ENCODE results near the gene DDX10.

Gene DDX10

GRCh38 chr11:108685419-108686130 is 20.7 kb downstream of the DDX10 start:
- H3K4me3 ChIP-seq (ENCODE audit: low read depth, low read length): no peak overlapping the region
- TF ChIP-seq CTCF (IDR thresholded peaks at IDR 0.05; ENCODE audit: insufficient read depth, low read depth, low read length, missing control alignments): no peak
- no peak for DNase-seq (ENCODE audit: low read depth)

GRCh38 chr11:108693852-108694251 is 29.0 kb downstream of the DDX10 start:
- H3K4me3 ChIP-seq (ENCODE audit: low read depth, low read length): no peak overlapping the region
- TF ChIP-seq CTCF (IDR thresholded peaks at IDR 0.05; ENCODE audit: insufficient read depth, low read depth, low read length, missing control alignments): no peak
- no peak for DNase-seq (ENCODE audit: low read depth)

GRCh38 chr11:108694846-108695245 is 30.0 kb downstream of the DDX10 start:
- no peak for TF ChIP-seq CTCF (IDR thresholded peaks at IDR 0.05; ENCODE audit: insufficient read depth, low read depth, low read length, missing control alignments)
- no peak overlapping the region for H3K4me3 ChIP-seq (ENCODE audit: low read depth, low read length)

DNA sequence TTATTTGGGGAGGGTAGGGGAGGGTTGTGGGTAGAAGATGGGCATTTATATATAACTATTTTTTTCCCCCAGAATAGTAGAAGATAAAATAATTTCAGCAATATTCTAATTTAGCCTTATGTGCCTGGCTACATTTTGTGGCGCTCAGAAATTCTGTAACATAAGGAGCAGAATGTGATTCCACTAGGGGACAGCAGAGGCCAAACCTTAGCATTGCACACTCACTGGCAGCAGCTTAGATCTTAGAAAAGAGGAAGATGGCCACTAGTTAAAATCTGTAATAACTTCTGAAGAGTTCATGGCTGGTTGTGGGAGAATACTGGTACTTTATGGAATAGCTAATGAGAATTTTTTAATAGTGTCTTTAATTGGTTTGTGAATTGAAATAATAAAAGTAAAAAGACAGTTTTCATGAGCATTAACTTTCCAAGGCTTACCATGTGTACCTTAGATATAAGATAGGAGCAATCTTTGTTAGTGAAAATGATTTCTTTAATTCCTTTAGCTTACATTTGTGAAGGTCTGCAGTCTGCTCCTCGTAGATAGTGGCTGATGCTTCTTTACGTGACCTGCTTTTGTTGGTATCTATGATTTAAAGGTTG is 33.1 kb downstream of the DDX10 start:
- H3K4me3 ChIP-seq (ENCODE audit: low read depth, low read length): no peak overlapping the region
- peak; percentile 91 for TF ChIP-seq CTCF (IDR thresholded peaks at IDR 0.05; ENCODE audit: insufficient read depth, low read depth, low read length, missing control alignments)
- DNase-seq (ENCODE audit: low read depth): peak; percentile 79

More at GRCh38 chr11:108694846-108695245, 30.0 kb downstream of the DDX10 start:
- DNase-seq (ENCODE audit: low read depth): no peak

GRCh38 chr11:108698844-108699642 is 34.2 kb downstream of the DDX10 start:
- peak; percentile 40 for DNase-seq (ENCODE audit: low read depth)
- no peak overlapping the region for H3K4me3 ChIP-seq (ENCODE audit: low read depth, low read length)
- no peak for TF ChIP-seq CTCF (IDR thresholded peaks at IDR 0.05; ENCODE audit: insufficient read depth, low read depth, low read length, missing control alignments)

- DNase-seq (ENCODE audit: low read depth): no peak
- TF ChIP-seq CTCF (IDR thresholded peaks at IDR 0.05; ENCODE audit: insufficient read depth, low read depth, low read length, missing control alignments): no peak
- no peak overlapping the region for H3K4me3 ChIP-seq (ENCODE audit: low read depth, low read length)
These were observed 39.0 kb downstream of the DDX10 start for GRCh38 chr11:108703916-108704315.
